ENCODE results near the gene YEATS4.

The YEATS4 gene

GRCh38 chr12:69433653-69434052 is 74.1 kb downstream of the YEATS4 start:
- no peak for DNase-seq (ENCODE audit: low read depth in 2 of 2)

GRCh38 chr12:69435644-69436043 is 76.1 kb downstream of the YEATS4 start:
- DNase-seq (ENCODE audit: low read depth in 2 of 2) = no peak

GRCh38 chr12:69437073-69437472 is 77.5 kb downstream of the YEATS4 start:
- DNase-seq (ENCODE audit: low read depth in 2 of 2) = no peak

DNA sequence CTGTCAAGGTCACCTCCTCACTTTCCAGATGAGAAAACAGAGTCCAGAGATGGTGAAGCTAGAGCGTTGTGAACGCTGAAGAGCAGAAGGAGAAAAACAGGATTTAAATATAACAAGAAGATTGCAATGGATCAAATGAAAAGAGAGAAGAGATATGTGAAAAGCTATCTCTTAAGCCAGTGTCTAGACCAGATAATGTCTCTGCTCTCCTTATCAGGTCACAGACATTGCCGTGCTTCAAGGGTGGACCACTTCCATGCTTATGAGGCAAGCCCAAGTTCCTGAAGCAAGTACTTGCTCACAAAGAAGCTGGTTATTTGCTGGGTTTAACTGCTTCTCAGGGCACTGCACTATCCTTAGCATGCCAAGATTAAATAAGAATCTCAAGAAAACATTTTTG is 79.0 kb downstream of the YEATS4 start:
- DNase-seq (ENCODE audit: low read depth in 2 of 2) = no peak

DNA sequence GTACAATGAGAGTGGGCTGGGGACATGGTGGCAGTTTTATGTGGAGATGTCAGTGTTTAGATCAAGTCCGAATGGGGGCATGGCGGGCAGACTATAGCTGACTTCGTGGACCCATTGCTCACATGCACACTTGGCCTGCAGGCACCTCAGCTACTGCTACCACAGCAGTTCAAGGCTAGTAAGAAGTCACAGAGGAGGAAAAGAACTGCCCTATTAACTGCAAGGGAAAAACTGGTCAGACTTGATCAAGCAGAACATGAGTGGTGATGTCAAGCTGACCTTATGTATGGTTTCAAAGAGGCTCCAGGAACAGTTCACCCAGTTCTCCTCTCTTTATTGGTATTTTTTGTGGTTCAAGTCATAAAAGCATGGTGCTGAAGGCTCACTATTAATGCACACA is 80.5 kb downstream of the YEATS4 start:
- DNase-seq (ENCODE audit: low read depth in 2 of 2) = no peak

All from stimulated activated CD4-positive, alpha-beta T cell treated with anti-CD3 and anti-CD28 coated beads, Interleukin-15, amount 100 ng/mL, for 48 hours (primary cell).